WI38 (cell line): Measurements from ENCODE around the gene PLA2G10.
"Not testable (repeated sequence)": the region's sequence is repeated elsewhere in the genome, so short reads cannot be mapped to it uniquely, and the experiment has no call there.

Experiments
- H3K4me3 ChIP-seq: 2 replicates; pipeline ENCODE4 v1.5.1; 2011; ENCODE audit warnings: low read depth, mild to moderate bottlenecking, control low read depth, low read length
- TF ChIP-seq, protein P1 (sequence below): IDR thresholded peaks from 2 replicates; pipeline ENCODE4 v1.5.1; 2012; ENCODE audit warnings: low read depth, mild to moderate bottlenecking, control low read depth, low read length

PLA2G10 gene

DNA sequence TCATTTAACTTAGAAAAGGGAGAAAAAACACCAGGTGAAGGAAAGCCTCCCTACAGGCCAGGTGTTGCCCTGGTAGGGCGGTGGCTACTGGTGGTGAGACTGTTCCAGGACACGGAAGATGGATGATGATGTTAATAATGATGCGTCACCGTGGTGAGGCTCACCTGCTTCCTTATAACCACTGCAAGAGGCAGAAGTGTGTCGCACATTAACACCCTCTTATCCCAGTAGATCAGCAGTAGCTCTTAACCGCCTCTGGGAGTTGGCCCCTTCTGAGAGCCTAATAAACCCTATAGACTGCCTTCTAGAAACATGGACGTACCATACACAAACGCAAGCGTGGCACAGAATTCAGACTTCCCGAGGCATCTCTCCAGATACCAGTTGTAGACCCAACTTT, 53.6 kb downstream of the PLA2G10 start:
- no peak overlapping the region for H3K4me3 ChIP-seq
- TF ChIP-seq, protein P1, sequence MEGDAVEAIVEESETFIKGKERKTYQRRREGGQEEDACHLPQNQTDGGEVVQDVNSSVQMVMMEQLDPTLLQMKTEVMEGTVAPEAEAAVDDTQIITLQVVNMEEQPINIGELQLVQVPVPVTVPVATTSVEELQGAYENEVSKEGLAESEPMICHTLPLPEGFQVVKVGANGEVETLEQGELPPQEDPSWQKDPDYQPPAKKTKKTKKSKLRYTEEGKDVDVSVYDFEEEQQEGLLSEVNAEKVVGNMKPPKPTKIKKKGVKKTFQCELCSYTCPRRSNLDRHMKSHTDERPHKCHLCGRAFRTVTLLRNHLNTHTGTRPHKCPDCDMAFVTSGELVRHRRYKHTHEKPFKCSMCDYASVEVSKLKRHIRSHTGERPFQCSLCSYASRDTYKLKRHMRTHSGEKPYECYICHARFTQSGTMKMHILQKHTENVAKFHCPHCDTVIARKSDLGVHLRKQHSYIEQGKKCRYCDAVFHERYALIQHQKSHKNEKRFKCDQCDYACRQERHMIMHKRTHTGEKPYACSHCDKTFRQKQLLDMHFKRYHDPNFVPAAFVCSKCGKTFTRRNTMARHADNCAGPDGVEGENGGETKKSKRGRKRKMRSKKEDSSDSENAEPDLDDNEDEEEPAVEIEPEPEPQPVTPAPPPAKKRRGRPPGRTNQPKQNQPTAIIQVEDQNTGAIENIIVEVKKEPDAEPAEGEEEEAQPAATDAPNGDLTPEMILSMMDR = no peak

DNA sequence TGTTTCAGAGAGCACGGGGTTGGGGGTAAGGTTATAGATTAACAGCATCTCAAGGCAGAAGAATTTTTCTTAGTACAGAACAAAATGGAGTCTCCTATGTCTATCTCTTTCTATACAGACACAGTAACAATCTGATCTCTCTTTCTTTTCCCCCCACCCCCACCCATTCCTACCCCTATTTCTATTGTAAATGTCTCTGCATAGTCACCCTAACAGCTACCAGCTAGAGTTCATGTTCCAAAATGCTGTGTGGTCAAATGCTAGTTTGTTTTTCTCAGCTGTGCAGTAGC, 57.2 kb downstream of the PLA2G10 start:
- not testable (repeated sequence) for H3K4me3 ChIP-seq

DNA sequence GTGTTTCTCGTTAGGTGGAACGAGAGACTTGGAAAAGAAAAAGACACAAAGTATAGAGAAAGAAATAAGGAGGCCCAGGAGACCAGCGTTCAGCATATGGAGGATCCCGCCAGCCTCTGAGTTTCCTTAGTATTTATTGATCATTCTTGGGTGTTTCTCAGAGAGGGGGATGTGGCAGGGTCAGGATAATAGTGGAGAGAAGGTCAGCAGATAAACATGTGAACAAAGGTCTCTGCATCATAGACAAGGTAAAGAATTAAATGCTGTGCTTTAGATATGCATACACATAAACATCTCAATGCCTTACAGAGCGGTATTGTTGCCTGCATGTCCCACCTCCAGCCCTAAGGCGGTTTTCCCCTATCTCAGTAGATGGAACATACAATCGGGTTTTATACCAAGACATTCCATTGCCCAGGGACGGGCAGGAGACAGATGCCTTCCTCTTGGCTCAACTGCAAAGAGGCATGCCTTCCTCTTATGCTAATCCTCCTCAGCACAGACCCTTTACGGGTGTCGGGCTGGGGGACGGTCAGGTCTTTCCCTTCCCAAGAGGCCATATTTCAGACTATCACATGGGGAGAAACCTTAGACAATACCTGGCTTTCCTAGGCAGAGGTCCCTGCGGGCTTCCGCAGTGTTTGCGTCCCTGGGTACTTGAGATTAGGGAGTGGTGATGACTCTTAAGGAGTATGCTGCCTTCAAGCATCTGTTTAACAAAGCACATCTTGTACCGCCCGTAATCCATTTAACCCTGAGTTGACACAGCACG, 57.7 kb downstream of the PLA2G10 start:
- not testable (repeated sequence) for H3K4me3 ChIP-seq

DNA sequence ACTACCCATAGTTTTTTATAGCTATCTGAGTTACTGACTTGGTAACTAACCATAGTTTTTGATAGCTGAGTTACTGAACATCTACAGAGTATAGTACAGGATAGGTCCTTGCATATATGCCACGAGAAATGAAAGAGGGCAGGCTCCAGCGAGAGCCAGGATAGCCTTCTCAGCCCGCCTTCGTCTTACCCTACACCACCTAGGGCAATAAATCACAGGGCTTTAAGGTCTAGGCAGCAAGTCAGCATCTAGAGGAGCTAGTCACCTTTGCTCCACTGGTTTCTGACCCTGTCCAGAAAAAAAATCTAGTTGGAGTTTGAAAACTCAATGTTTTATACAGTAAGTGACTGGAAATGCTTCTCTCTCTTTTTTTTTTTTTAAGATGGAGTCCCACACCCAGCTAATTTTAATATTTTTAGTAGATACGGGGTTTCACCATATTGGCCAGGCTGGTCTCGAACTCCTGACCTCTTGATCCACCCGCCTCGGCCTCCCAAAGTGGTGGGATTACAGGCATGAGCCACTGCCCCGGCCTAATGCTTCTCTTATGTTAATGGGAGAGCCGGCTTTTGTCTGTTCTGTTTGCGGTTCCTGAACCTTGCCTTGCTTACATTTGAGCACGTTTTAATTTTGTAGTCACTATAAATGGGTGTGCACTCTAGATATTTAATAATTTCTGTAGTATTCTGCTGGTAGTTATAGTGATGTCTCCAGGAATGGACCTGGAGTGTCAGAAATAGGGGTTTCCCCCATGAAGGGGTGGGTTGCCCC, 58.5 kb downstream of the PLA2G10 start:
- H3K4me3 ChIP-seq = no peak overlapping the region
- TF ChIP-seq, protein P1 = no peak

DNA sequence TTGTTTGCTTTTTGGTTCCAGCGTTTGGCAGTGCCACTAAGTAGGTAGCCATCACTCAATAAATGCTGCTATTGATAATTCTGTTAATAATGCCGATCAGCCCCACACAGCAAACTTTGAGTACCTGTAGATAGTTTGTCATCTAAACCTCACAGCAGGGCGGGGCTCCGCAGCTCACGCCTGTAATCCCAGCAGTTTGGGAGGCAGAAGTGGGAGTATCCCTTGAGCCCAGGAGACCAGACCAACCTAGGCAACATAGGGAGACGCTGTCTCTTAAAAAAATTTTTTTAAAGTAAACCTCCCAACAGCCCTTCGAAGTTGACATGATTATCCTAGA, 59.8 kb downstream of the PLA2G10 start:
- peak overlapping the region; percentile 99 for H3K4me3 ChIP-seq
- TF ChIP-seq, protein P1 = no peak

DNA sequence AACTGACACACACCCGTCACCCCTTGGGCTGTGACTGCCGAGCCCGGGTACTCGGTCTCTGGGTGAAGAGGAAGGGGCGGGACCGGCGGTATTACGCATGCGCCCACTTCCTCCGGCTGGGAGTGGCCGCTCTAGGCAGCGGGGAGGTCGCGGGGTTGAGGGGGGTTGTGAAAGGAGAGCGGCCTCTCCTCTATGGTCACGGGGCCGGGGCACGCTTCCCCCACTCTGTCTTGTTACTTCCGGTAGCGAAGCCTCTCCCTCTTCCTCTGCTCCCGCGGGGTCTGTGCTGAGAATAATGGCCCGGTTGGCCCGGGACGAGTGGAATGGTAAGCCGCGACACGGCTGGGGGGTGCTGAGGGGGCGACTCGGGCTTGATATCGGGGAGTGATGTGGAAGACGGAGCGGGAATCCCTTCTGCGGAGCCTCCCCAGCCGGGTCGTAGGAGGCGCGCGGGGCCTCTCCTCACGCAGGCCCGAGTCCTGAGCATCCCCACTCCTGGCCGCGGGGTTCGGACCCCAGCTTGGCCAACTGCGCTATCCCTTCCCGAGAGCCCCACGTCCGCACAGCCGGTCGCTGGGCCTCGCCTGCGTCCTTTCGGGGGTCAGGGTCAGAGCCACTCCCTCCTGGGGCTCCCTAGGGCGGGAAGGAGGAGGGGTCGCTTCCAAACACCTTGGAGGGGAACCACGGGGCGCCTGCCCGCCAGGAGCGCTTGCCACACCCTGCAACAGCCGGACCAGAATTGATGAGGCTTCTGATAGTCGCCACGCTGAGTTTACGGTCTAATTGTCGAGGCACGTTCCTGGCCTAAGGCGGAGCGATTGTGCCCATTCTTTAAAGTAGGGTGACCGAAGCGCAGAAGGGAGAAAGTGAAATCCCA, 61.2 kb downstream of the PLA2G10 start, which contains the start of gene BFAR:
Gene BFAR, plus strand, starts transcription at position 259 of the 877 bp plus-strand sequence. CDS start 11,396 bp downstream, outside the sequence.
- H3K4me3 ChIP-seq = peak within 1 kb of the TSS; percentile 99
- TF ChIP-seq, protein P1 = no peak

DNA sequence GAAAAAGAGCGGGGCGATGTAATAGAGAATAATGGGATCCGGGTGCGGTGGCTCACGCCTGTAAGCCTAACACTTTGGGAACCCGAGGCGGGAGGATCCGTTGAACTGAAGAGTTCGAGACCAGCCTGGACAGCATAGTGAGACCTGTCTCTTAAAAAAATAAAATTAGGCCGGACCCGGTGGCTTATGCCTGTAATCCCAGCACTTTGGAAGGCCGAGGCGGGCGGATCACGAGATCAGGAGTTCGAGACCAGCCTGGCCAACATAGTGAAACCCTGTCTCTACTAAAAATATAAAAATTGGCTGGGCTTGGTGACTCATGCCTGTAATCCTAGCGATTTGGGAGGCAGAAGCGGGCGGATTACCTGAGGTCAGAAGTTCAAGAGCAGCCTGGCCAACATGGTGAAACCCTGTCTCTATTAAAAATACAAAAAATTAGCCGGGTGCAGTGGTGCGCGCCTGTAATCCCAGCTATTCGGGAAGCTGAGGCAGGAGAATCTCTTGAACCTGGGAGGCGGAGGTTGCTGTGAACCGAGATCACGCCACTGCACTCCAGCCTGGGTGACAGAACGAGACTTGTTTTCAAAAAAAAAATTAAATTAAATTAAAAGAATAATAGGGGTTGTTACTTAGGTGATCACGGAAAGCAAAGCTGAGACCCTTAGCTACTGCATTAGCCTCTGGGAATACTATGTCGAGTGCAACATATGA, 63.3 kb downstream of the PLA2G10 start:
- H3K4me3 ChIP-seq = peak overlapping the region; percentile 15; the same call in 1 of the 2 replicates

DNA sequence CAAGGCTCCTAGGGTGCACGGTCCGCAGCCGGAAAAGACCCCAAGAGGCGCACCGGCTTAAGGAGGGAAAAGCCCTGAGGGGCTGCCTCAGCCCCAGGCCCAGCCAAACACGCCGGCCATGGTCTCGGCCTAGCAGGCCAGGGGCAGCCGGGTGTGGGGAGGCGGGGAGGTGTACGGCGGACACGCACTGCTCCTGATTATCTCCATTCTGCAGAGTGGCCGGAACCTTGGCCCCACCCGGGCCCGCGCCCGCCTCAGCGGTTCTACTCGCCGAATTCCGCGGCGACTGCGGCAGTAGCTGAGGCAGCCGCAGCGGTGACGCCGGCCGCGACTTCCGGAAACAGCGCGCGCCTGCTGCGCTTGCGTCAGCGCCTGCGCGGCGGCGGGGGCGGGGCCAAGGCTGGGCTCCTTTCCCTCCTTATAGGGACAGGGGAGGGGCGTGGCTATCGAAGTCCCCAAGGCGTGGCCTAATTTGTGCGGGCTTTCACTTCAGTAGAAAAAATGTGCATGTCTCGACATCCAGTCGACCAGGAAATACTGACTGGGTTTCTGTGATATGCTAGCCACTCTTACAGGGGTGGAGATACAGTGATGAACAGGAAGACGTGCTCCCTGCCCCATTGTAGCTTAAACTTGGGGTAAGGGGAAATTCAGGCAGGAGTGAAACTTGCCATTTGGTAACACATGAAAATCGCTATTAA, 64.0 kb downstream of the PLA2G10 start, which contains the start of gene PARN:
Gene PARN, minus strand, starts transcription at position 342 of the 701 bp plus-strand sequence. Its CDS starts 135 bp downstream, at position 207.
- H3K4me3 ChIP-seq = peak within 1 kb of the TSS; percentile 89
- TF ChIP-seq, protein P1 = no peak
